22Rv1 (cell line): ENCODE results near the gene CSF3R.
A peak's percentile ranks its signal among the peaks of the same experiment; 100 is the strongest.

ENCODE experiments used
- H3K27ac ChIP-seq: fragments of 450-650 bp; 2 replicates; pipeline ENCODE4 v1.5.1; 2017
- CTCF ChIP-seq: fragments of 450-650 bp; IDR thresholded peaks from 2 replicates; pipeline ENCODE4 v1.5.1; 2017; ENCODE audit warnings: mild to moderate bottlenecking
- ZFX ChIP-seq: fragments of 450-650 bp; IDR thresholded peaks from 2 replicates; pipeline ENCODE4 v1.6.1; 2017; ENCODE audit warnings: antibody characterized with exemption, borderline replicate concordance

CSF3R gene

GRCh38 chr1:36463803-36464604 lies 18.7 kb downstream of the CSF3R start, which contains the start of gene MRPS15:
MRPS15 (minus strand) TSS chr1:36464384; CDS start chr1:36464275, 109 bp downstream.
- TF ChIP-seq ZFX = no peak
- TF ChIP-seq CTCF = no peak

GRCh38 chr1:36463463-36463802 lies 19.3 kb downstream of the CSF3R start:
- TF ChIP-seq CTCF (no peak), ZFX (no peak)
- peak overlapping the region; percentile 73 for H3K27ac ChIP-seq

More at GRCh38 chr1:36463803-36464604, 18.7 kb downstream of the CSF3R start, which contains the start of gene MRPS15:
- peak within 1 kb of the TSS; percentile 73 for H3K27ac ChIP-seq

GRCh38 chr1:36458910-36459309 lies 23.8 kb downstream of the CSF3R start:
- H3K27ac ChIP-seq = peak overlapping the region; percentile 13; the same call in 1 of the 2 replicates
- TF ChIP-seq ZFX = no peak
- no peak for TF ChIP-seq CTCF

GRCh38 chr1:36457691-36458090 lies 25.0 kb downstream of the CSF3R start:
- no peak for TF ChIP-seq CTCF
- TF ChIP-seq ZFX = no peak
- H3K27ac ChIP-seq = peak overlapping the region; percentile 13; the same call in 1 of the 2 replicates

- TF ChIP-seq CTCF (no peak), ZFX (no peak)
Observed at GRCh38 chr1:36456391-36456928, 26.3 kb downstream of the CSF3R start.

GRCh38 chr1:36455386-36455785 lies 27.3 kb downstream of the CSF3R start:
- TF ChIP-seq CTCF (no peak), ZFX (no peak)
- H3K27ac ChIP-seq = no peak overlapping the region

More at GRCh38 chr1:36456391-36456928, 26.3 kb downstream of the CSF3R start:
- H3K27ac ChIP-seq = no peak overlapping the region
